Keratinocyte (primary cell): Measurements from ENCODE around the gene ZNF335. TPM values are rescaled to one million over a fixed set of nuclear protein-coding genes. Genes with fewer than 3 reads are reported as not detected.

Experiments used
- DNase-seq: peaks from one replicate; pipeline ENCODE4 v3.0.0-alpha.2; 2011; ENCODE audit warnings: low read depth, missing footprints, low spot score
- FAIRE-seq: peaks from 2 replicates; lab custom pipeline; 2011; peaks lifted over from hg19 to GRCh38; lab: Jason Lieb, UNC
- H2AFZ ChIP-seq: 2 replicates; pipeline ENCODE4 v1.6.0; 2012; ENCODE audit warnings: low read length, control low read depth, inconsistent platforms; ENCODE audit not compliant: control insufficient read depth
- H3K27ac ChIP-seq: 2 replicates; pipeline ENCODE4 v1.5.1; 2011; ENCODE audit warnings: low read length; ENCODE audit not compliant: control insufficient read depth, insufficient read depth
- H3K27me3 ChIP-seq: 3 replicates; pipeline ENCODE4 v1.6.0; 2011; ENCODE audit warnings: low read length; ENCODE audit not compliant: control insufficient read depth, insufficient read depth; ENCODE audit errors: extremely low read depth
- H3K36me3 ChIP-seq, 2 experiments: 2 replicates in 1 of 2; 3 replicates in 1 of 2; pipeline ENCODE4 v1.5.1; 2011; ENCODE audit warnings: low read length in 2 of 2, mild to moderate bottlenecking in 1 of 2; ENCODE audit not compliant: control insufficient read depth in 2 of 2, insufficient read depth in 2 of 2; ENCODE audit errors: extremely low read depth in 1 of 2
- H3K4me1 ChIP-seq: 3 replicates; pipeline ENCODE4 v1.5.1; 2011; ENCODE audit warnings: low read length; ENCODE audit not compliant: control insufficient read depth, insufficient read depth; ENCODE audit errors: extremely low read depth
- H3K4me2 ChIP-seq: 3 replicates; pipeline ENCODE4 v1.6.0; 2011; ENCODE audit warnings: low read depth, low read length; ENCODE audit not compliant: control insufficient read depth, insufficient read depth; ENCODE audit errors: extremely low read depth
- H3K4me3 ChIP-seq, 3 experiments: fragments of 200-600 bp in 1 of 3; sonication (generic) in 1 of 3; 2 replicates in 2 of 3; 3 replicates in 1 of 3; pipeline ENCODE4 v1.5.1; 2011 to 2016; ENCODE audit warnings: low read length in 3 of 3, mild to moderate bottlenecking in 3 of 3, control low read depth in 2 of 3, inconsistent platforms in 1 of 3, low read depth in 1 of 3, mixed read lengths in 1 of 3, mixed run types in 1 of 3, moderate library complexity in 1 of 3; ENCODE audit not compliant: control insufficient read depth in 2 of 3, insufficient read depth in 2 of 3; ENCODE audit errors: extremely low read depth in 1 of 3
- H3K79me2 ChIP-seq: 2 replicates; pipeline ENCODE4 v1.6.0; 2012; ENCODE audit warnings: low read length; ENCODE audit not compliant: control insufficient read depth, insufficient read depth
- H3K9ac ChIP-seq: 3 replicates; pipeline ENCODE4 v1.6.0; 2011; ENCODE audit warnings: low read length; ENCODE audit not compliant: control insufficient read depth, insufficient read depth; ENCODE audit errors: extremely low read depth
- H3K9me1 ChIP-seq: 3 replicates; pipeline ENCODE4 v1.6.0; 2011; ENCODE audit warnings: low read length; ENCODE audit not compliant: control insufficient read depth, insufficient read depth; ENCODE audit errors: extremely low read depth
- H3K9me3 ChIP-seq: 2 replicates; pipeline ENCODE4 v1.5.1; 2012; ENCODE audit warnings: low read depth, low read length; ENCODE audit not compliant: control insufficient read depth
- H4K20me1 ChIP-seq: 3 replicates; pipeline ENCODE4 v1.6.0; 2011; ENCODE audit warnings: low read length; ENCODE audit not compliant: control insufficient read depth, insufficient read depth; ENCODE audit errors: extremely low read depth
- EZH2 ChIP-seq: IDR thresholded peaks from one replicate; pipeline ENCODE4 v1.6.1; 2012; ENCODE audit warnings: inconsistent platforms, mild to moderate bottlenecking, low read length, moderate library complexity
- dilution Hi-C: fragments of 300-500 bp; cut with MboI; formaldehyde crosslinking; loops from one replicate; pipeline ENCODE4 v1.7.0; 2020; ENCODE audit warnings: low sequenced_read_pairs; ENCODE audit not compliant: extremely low pct_ligation_motif_present
- polyA plus RNA-seq, 5 experiments: library from polyadenylated mRNA; depleted of rRNA in 3 of 5; stranded (reverse) in 3 of 5; stranded (forward) in 1 of 5; unstranded in 1 of 5; fragments of >200 nt; gene quantifications; 1 replicate in 1 of 5; 2 replicates in 3 of 5; 3 replicates in 1 of 5; pipeline versions ENCODE4 v1.2.1 to v1.2.3, GENCODE V29; 2011 to 2012; ENCODE audit warnings: missing spikeins in 2 of 5, low read depth in 1 of 5, low replicate concordance in 1 of 5
- TF ChIP-seq, protein P1 (sequence below), 3 experiments: IDR thresholded peaks in 1 of 3; conservative IDR thresholded peaks in 1 of 3; optimal IDR thresholded peaks in 1 of 3; 2 replicates in 2 of 3; 3 replicates in 1 of 3; pipeline versions ENCODE3 to v1.5.1; 2011; ENCODE audit warnings: low read length in 3 of 3, mild to moderate bottlenecking in 3 of 3, moderate library complexity in 2 of 3, control low read depth in 1 of 3, inconsistent platforms in 1 of 3; ENCODE audit not compliant: insufficient read depth in 2 of 3; ENCODE audit errors: extremely low read depth in 1 of 3

Gene ZNF335
- polyA plus RNA-seq, 1 donor (not counting 4 experiments of a cell fraction or from before 2014, with no cell fraction given) = 5.8 TPM

DNA sequence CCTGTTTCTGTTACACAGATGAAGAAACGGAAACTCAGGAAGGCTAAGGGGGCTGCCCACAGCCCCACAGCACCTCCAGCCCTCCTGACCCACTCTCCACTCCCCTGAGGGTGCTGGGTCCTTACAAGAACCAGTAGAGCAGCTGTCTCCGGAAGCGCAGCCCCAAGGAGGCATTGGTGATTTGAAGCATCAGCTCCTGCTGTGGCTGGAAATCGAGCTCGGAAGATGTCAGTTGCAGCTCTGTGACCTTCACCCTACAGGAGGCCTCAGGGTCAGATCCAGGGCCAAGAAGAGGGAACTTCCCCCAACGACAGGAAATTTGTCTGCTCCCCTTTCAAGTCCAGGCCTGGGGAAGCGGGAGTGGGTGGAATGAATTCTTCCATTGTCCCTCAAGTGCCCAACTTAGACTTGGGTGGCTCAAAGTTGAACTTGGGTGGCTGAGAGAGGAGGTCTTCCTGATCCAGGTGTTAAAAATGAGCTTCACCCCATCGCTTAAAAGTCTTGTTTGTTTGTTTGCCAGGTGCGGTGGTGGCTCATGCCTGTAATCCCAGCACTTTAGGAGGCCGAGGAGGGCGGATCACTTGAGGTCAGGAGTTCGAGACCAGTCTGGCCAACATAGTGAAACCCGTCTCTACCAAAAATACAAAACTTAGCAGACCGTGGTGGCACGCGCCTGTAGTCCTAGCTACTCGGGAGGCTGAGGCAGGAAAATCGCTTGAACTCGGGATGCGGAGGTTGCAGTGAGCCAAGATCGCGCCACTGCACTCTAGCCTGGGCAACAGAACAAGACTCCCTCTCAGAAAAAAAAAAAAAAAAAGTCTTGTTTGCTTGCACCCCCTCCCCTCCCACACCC is 62.0 kb downstream of the ZNF335 start:
- FAIRE-seq (no peak), DNase-seq (no peak)
- peaks cover 4% of the 10 kb centered on the region for H3K9me1 ChIP-seq
- no peak overlapping the region for H2AFZ ChIP-seq
- peak overlapping the region; percentile 36 for H3K27ac ChIP-seq
- no peaks in the 10 kb centered on the region for H3K27me3 ChIP-seq
- peak overlapping the region in 1 of 3 experiments; percentile 8 for H3K4me3 ChIP-seq
- H3K9me3 ChIP-seq = no peaks in the 10 kb centered on the region
- H3K36me3 ChIP-seq = peaks cover 3 to 8% of the 10 kb centered on the region in 2 experiments
- no peak for TF ChIP-seq EZH2
- TF ChIP-seq, protein P1, sequence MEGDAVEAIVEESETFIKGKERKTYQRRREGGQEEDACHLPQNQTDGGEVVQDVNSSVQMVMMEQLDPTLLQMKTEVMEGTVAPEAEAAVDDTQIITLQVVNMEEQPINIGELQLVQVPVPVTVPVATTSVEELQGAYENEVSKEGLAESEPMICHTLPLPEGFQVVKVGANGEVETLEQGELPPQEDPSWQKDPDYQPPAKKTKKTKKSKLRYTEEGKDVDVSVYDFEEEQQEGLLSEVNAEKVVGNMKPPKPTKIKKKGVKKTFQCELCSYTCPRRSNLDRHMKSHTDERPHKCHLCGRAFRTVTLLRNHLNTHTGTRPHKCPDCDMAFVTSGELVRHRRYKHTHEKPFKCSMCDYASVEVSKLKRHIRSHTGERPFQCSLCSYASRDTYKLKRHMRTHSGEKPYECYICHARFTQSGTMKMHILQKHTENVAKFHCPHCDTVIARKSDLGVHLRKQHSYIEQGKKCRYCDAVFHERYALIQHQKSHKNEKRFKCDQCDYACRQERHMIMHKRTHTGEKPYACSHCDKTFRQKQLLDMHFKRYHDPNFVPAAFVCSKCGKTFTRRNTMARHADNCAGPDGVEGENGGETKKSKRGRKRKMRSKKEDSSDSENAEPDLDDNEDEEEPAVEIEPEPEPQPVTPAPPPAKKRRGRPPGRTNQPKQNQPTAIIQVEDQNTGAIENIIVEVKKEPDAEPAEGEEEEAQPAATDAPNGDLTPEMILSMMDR (optimal IDR thresholded peaks at IDR 0.05 in 1 of 3, IDR thresholded peaks at IDR 0.05 in 1 of 3, conservative IDR thresholded peaks at IDR 0.05 in 1 of 3; ENCODE audit: extremely low read depth in 1 of 3, insufficient read depth in 2 of 3, low read length in 3 of 3) = no peak
- peaks cover 29% of the 10 kb centered on the region for H3K4me1 ChIP-seq
- no peaks in the 10 kb centered on the region for H3K79me2 ChIP-seq
- H4K20me1 ChIP-seq = no peaks in the 10 kb centered on the region
- peak overlapping the region; percentile 32 for H3K4me2 ChIP-seq
- H3K9ac ChIP-seq = no peak overlapping the region
- dilution Hi-C loops = no loop called here

DNA sequence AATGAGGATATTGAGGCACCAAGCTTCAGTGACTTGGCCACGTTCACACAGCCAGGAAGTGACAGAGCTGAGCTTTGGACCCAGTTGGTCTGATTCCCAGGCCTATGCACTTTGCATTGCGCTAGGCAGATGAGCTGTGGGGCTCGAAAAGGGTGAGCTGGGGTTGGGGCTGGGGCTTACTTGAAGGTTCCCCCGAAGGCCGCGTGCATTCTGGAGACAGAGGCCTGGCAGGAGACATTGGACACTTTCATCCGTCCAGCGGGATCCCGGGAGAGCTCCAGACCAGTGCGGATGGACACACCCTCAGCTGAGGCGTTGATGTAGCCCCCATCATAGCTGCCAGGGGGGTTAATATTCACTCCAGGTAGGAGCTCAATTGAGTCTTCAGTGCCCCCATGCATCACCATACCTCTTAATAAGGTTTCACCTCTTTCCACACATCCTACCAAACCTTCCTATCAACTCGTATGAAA is 62.6 kb downstream of the ZNF335 start:
- Histone ChIP-seq H2AFZ (no peak overlapping the region), H3K27ac (no peak overlapping the region), H4K20me1 (no peaks in the 10 kb centered on the region), H3K79me2 (no peaks in the 10 kb centered on the region), H3K4me1 (peaks cover 29% of the 10 kb centered on the region), H3K9me1 (peaks cover 7% of the 10 kb centered on the region), H3K9me3 (no peaks in the 10 kb centered on the region), H3K4me3 (no peak overlapping the region), H3K36me3 (peaks cover 7 to 11% of the 10 kb centered on the region in 2 experiments), H3K9ac (no peak overlapping the region), H3K27me3 (no peaks in the 10 kb centered on the region), H3K4me2 (no peak overlapping the region)
- DNase-seq (no peak), FAIRE-seq (no peak)
- TF ChIP-seq EZH2 = no peak
- TF ChIP-seq, protein P1 (optimal IDR thresholded peaks at IDR 0.05 in 1 of 3, IDR thresholded peaks at IDR 0.05 in 1 of 3, conservative IDR thresholded peaks at IDR 0.05 in 1 of 3; ENCODE audit: extremely low read depth in 1 of 3, insufficient read depth in 2 of 3, low read length in 3 of 3) = no peak
- dilution Hi-C loops = no loop called here
